Measurements from ENCODE around the gene PRDM16. TPM values are rescaled to one million over a fixed set of nuclear protein-coding genes. Genes with fewer than 3 reads are reported as not detected.

PRDM16 gene
- total and polyA plus RNA-seq, 2 of the 13 experiments (the other 11 are each of a cell fraction or from before 2014, with no cell fraction given): 0.15 to 0.81 TPM

- TF ChIP-seq DNMT1 (CRISPR knock-in tag; IDR thresholded peaks at IDR 0.05): no peak
- TF ChIP-seq PTBP1 (IDR thresholded peaks at IDR 0.05; ENCODE audit: low read depth, low read length, poor library complexity, severe bottlenecking): no peak
- TF ChIP-seq MIXL1 (CRISPR knock-in tag; IDR thresholded peaks at IDR 0.05): no peak
- no peak for TF ChIP-seq CSRNP1 (CRISPR knock-in tag; IDR thresholded peaks at IDR 0.05)
- no peak for TF ChIP-seq HCFC1 (IDR thresholded peaks at IDR 0.05; ENCODE audit: low read depth, low read length)
- no peak for TF ChIP-seq DMAP1 (CRISPR knock-in tag; IDR thresholded peaks at IDR 0.05)
- TF ChIP-seq ZNF580 (CRISPR knock-in tag; IDR thresholded peaks at IDR 0.05; ENCODE audit: borderline replicate concordance, low read depth): no peak
- no peak for TF ChIP-seq RARG (CRISPR knock-in tag; IDR thresholded peaks at IDR 0.05; ENCODE audit: low read depth)
- TF ChIP-seq ZNF543 (CRISPR knock-in tag; IDR thresholded peaks at IDR 0.05): no peak
- TF ChIP-seq POLR2AphosphoS2 (IDR thresholded peaks at IDR 0.05; ENCODE audit: low read depth, low read length): no peak
- no peak for TF ChIP-seq ZNF597 (CRISPR knock-in tag; IDR thresholded peaks at IDR 0.05)
- no peak for TF ChIP-seq HNF4G (IDR thresholded peaks at IDR 0.05; ENCODE audit: borderline replicate concordance, low read depth, low read length)
- no peak for TF ChIP-seq HNF4G (CRISPR knock-in tag; IDR thresholded peaks at IDR 0.05; ENCODE audit: borderline replicate concordance, low read depth)
- no peak for TF ChIP-seq CREB1 (IDR thresholded peaks at IDR 0.05)
- TF ChIP-seq CREB1 (CRISPR knock-in tag; IDR thresholded peaks at IDR 0.05): no peak
- TF ChIP-seq SYNCRIP (IDR thresholded peaks at IDR 0.05; ENCODE audit: insufficient read depth, low read depth, low read length): no peak
- TF ChIP-seq KMT2B (CRISPR knock-in tag; IDR thresholded peaks at IDR 0.05): no peak
- TF ChIP-seq ZNF674 (CRISPR knock-in tag; IDR thresholded peaks at IDR 0.05; ENCODE audit: low read depth): no peak
- TF ChIP-seq UBTF (CRISPR knock-in tag; IDR thresholded peaks at IDR 0.05): 0 out of 2 replicates have a peak, but pooled peaks have one; percentile 35
- TF ChIP-seq CCDC6 (CRISPR knock-in tag; IDR thresholded peaks at IDR 0.05): no peak
- TF ChIP-seq SAFB2 (CRISPR knock-in tag; IDR thresholded peaks at IDR 0.05; ENCODE audit: borderline replicate concordance, low read depth): no peak
- 0 out of 2 replicates have a peak, but pooled peaks have one; percentile 42 for TF ChIP-seq ZBTB7B (CRISPR knock-in tag; IDR thresholded peaks at IDR 0.05)
- TF ChIP-seq ZNF576 (CRISPR knock-in tag; IDR thresholded peaks at IDR 0.05): no peak
These were observed 160.2 kb downstream of the PRDM16 start (continued) for GRCh38 chr1:3229081-3229725.
